ENCODE measurements around the gene RAB40B.

The RAB40B gene

GRCh38 chr17:82659886-82660285, 38.6 kb downstream of the RAB40B start:
- no peak for ATAC-seq
- TF ChIP-seq POU6F1 (CRISPR knock-in tag; IDR thresholded peaks at IDR 0.05; ENCODE audit: borderline replicate concordance, low read depth), result no peak
- no peak for TF ChIP-seq CSDC2 (CRISPR knock-in tag; IDR thresholded peaks at IDR 0.05)
- TF ChIP-seq ARNTL (CRISPR knock-in tag; IDR thresholded peaks at IDR 0.05; ENCODE audit: borderline replicate concordance, low read depth), result no peak
- no peak for TF ChIP-seq ZNF70 (CRISPR knock-in tag; IDR thresholded peaks at IDR 0.05)
- no peak for TF ChIP-seq ZNF8 (CRISPR knock-in tag; IDR thresholded peaks at IDR 0.05)
- no peak for TF ChIP-seq ZFP3 (CRISPR knock-in tag; IDR thresholded peaks at IDR 0.05)
- TF ChIP-seq ISL1 (CRISPR knock-in tag; IDR thresholded peaks at IDR 0.05), result no peak
- TF ChIP-seq BACH2 (CRISPR knock-in tag; IDR thresholded peaks at IDR 0.05; ENCODE audit: borderline replicate concordance), result no peak
- no peak for TF ChIP-seq TOX (CRISPR knock-in tag; IDR thresholded peaks at IDR 0.05; ENCODE audit: borderline replicate concordance)
- TF ChIP-seq PATZ1 (CRISPR knock-in tag; IDR thresholded peaks at IDR 0.05; ENCODE audit: borderline replicate concordance), result no peak
- TF ChIP-seq OSR1 (CRISPR knock-in tag; IDR thresholded peaks at IDR 0.05), result no peak
- TF ChIP-seq ZFP30 (CRISPR knock-in tag; IDR thresholded peaks at IDR 0.05), result no peak
- TF ChIP-seq SNAI2 (CRISPR knock-in tag; IDR thresholded peaks at IDR 0.05), result no peak
- TF ChIP-seq TSHZ2 (CRISPR knock-in tag; IDR thresholded peaks at IDR 0.05), result no peak

GRCh38 chr17:82658796-82659452, 39.6 kb downstream of the RAB40B start:
- TF ChIP-seq BACH2 (CRISPR knock-in tag; IDR thresholded peaks at IDR 0.05; ENCODE audit: borderline replicate concordance) (no peak), ISL1 (CRISPR knock-in tag; IDR thresholded peaks at IDR 0.05) (no peak), OSR1 (CRISPR knock-in tag; IDR thresholded peaks at IDR 0.05) (no peak), ZC3H10 (CRISPR knock-in tag; IDR thresholded peaks at IDR 0.05) (no peak), ZNF70 (CRISPR knock-in tag; IDR thresholded peaks at IDR 0.05) (no peak), CSRNP3 (CRISPR knock-in tag; IDR thresholded peaks at IDR 0.05) (no peak)
- no peak for ATAC-seq

- no peak for ATAC-seq
- no peak for TF ChIP-seq POU6F1 (CRISPR knock-in tag; IDR thresholded peaks at IDR 0.05; ENCODE audit: borderline replicate concordance, low read depth)
- no peak for TF ChIP-seq ZFP30 (CRISPR knock-in tag; IDR thresholded peaks at IDR 0.05)
- no peak for TF ChIP-seq SNAI2 (CRISPR knock-in tag; IDR thresholded peaks at IDR 0.05)
- no peak for TF ChIP-seq GLIS3 (CRISPR knock-in tag; IDR thresholded peaks at IDR 0.05)
- no peak for TF ChIP-seq RARB (CRISPR knock-in tag; IDR thresholded peaks at IDR 0.05)
- no peak for TF ChIP-seq TCF4 (CRISPR knock-in tag; IDR thresholded peaks at IDR 0.05; ENCODE audit: borderline replicate concordance)
- TF ChIP-seq ZNF565 (CRISPR knock-in tag; conservative IDR thresholded peaks at IDR 0.05; ENCODE audit: low read depth), result no peak
- no peak for TF ChIP-seq TOX (CRISPR knock-in tag; IDR thresholded peaks at IDR 0.05; ENCODE audit: borderline replicate concordance)
- no peak for TF ChIP-seq CSDC2 (CRISPR knock-in tag; IDR thresholded peaks at IDR 0.05)
- TF ChIP-seq PPARA (CRISPR knock-in tag; IDR thresholded peaks at IDR 0.05; ENCODE audit: borderline replicate concordance), result no peak
- TF ChIP-seq ISL1 (CRISPR knock-in tag; IDR thresholded peaks at IDR 0.05), result no peak
- no peak for TF ChIP-seq ZFP3 (CRISPR knock-in tag; IDR thresholded peaks at IDR 0.05)
- TF ChIP-seq ZC3H10 (CRISPR knock-in tag; IDR thresholded peaks at IDR 0.05), result no peak
- no peak for TF ChIP-seq PATZ1 (CRISPR knock-in tag; IDR thresholded peaks at IDR 0.05; ENCODE audit: borderline replicate concordance)
- no peak for TF ChIP-seq OSR1 (CRISPR knock-in tag; IDR thresholded peaks at IDR 0.05)
- TF ChIP-seq BACH2 (CRISPR knock-in tag; IDR thresholded peaks at IDR 0.05; ENCODE audit: borderline replicate concordance), result no peak
- TF ChIP-seq ZNF8 (CRISPR knock-in tag; IDR thresholded peaks at IDR 0.05), result no peak
- no peak for TF ChIP-seq ZNF70 (CRISPR knock-in tag; IDR thresholded peaks at IDR 0.05)
Observed at GRCh38 chr17:82658331-82658730, 40.2 kb downstream of the RAB40B start.

All from SK-N-SH treated with all-trans-retinoic acid at 6 μM for 48 hours (cell line).